PC-9 (cell line): ENCODE results near the gene WDFY1.

ENCODE experiments used
- CTCF ChIP-seq: fragments of 200-600 bp; sonication (generic); conservative IDR thresholded peaks from 2 replicates; pipeline ENCODE4 v1.6.1; 2017; ENCODE audit warnings: mixed run types, antibody characterized with exemption, mild to moderate bottlenecking, moderate library complexity
- EZH2 ChIP-seq: fragments of 200-600 bp; sonication (generic); IDR thresholded peaks from 2 replicates; pipeline ENCODE4 v1.8.0; 2017; ENCODE audit warnings: antibody characterized with exemption, low read depth

- no peak for TF ChIP-seq CTCF
- no peak for TF ChIP-seq EZH2
Measured at GRCh38 chr2:223934870-223935269, 10.3 kb downstream of the WDFY1 start.
